NCI-H2107 (cell line): ENCODE results near the gene ZNF177.
"Not testable (repeated sequence)": the region's sequence is repeated elsewhere in the genome, so short reads cannot be mapped to it uniquely, and the experiment has no call there.

Experiments used
- DNase-seq: peaks from one replicate; lab custom pipeline; 2025; lab: John Stamatoyannopoulos, UW

The ZNF177 gene

DNA sequence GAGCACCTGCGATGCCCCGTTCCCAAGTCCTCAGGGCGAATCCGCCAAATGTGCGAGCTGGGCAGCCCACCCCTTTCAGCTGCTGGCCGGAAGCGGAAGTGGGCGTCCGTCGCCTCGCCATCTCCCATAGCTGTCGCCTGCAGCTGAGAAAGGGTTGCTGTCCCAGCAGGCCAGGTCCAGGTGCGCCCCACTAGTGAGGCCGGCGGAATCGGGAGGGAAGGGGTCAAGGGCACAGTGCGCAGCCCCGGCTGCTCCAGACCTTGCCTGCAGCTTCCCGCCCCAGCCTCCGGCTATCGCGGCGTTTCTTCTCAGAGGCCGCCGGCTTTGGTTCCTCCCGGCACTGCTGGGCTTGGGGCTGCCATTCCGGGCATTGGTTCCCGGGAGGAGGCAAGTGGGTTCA is at the start of gene ZNF177:
TSS of gene ZNF177 (plus strand) at position 109 of the 400 bp plus-strand sequence. CDS start 15,299 bp downstream, outside the sequence.
- DNase-seq, result no peak

DNA sequence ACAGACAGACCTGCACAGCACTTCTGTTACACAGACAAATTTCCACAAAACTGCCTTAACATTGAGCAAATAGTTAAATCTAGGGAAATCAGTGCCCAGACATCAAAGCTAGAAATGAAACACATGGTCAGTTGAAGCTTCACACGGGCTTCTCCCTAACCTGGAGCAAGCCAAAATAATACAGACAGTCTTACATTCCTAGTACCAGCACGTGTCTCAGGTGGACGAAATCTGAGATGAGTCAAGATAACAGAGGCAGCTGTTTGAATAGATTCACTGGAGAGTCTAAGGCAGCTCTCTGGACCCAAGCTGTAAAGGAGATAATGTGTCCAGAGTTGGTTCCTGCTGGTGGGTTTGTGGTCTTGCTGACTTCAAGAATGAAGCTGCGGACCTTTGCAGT is 49.1 kb upstream of the ZNF177 start:
- DNase-seq, result no peak

DNA sequence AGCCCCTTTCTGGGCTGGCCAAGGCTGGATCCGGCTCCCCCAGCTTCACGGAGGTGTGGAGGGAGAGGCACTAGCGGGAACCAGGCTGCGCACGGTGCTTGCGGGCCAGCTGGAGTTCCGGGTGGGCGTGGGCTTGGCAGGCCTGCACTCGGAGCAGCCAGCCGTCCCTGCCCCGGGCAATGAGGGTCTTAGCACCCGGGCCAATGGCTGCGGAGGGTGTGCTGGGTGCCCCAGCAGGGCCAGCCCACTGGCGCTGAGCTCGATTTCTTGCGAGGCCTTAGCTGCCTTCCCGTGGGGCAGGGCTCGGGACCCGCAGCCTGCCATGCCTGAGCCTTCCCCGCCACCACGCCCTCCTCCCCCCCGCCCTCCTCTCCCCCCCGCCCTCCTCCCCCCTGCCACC is 41.5 kb upstream of the ZNF177 start:
- no peak for DNase-seq

DNA sequence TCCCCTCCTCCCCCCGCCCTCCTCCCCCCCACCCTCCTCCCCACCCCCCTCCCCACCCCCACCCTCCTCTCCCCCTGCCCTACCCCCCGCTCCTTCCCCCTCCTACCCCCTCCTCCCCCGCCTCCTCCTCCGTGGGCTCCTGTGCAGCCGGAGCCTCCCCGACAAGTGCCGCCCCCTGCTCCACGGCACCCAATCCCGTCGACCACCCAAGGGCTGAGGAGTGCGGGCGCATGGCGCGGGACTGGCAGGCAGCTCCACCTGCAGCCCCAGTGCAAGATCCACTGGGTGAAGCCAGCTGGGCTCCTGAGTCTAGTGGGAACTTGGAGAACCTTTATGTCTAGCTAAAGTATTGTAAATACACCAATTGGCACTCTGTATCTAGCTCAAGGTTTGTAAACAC is 41.1 kb upstream of the ZNF177 start:
- not testable (repeated sequence) for DNase-seq

GRCh38 chr19:9322201-9322600 is 40.6 kb upstream of the ZNF177 start:
- DNase-seq, result not testable (repeated sequence)

- DNase-seq, result no peak
Observed at GRCh38 chr19:9323557-9323918, 39.3 kb upstream of the ZNF177 start.

DNA sequence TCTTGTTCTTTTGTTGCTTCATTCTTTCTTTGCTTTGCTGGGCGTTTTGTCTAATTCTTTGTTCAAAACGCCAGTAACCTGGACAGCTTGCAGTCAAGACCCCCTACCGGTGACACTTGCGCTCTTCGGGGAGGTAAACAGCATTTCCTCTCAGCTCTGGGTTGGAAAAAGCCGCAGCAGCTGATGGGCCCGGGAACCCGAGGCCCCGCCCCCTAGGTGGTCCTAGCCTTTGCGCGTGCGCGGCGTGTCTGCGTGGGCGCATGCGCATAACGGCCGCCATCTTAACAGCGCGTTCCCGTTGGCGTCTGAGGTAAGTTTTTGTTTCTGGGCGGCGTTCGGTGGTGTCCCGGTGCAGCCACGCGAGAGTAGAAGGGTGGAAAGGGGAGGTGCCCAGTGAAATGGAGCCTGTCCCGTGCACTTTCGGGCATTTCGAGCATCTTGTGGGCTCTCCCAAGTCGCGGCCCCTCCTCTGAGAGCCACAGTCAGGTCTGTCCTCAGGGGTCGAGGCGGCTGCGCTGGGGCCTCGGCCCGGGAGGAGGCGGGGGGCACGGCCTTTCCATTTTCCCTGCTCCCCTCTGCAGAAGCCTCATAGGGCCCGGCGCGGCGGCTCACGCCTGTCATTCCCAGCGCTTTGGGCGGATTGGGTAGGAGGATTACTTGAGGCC is 38.8 kb upstream of the ZNF177 start, which contains the start of gene ZNF559:
TSS of gene ZNF559 (plus strand) at position 261 of the 665 bp plus-strand sequence. CDS start 14,371 bp downstream, outside the sequence.
- DNase-seq, result peak; percentile 93

- no peak for DNase-seq
Observed at GRCh38 chr19:9324584-9324962, 38.2 kb upstream of the ZNF177 start.

GRCh38 chr19:9329999-9330398 is 32.8 kb upstream of the ZNF177 start:
- DNase-seq, result no peak

GRCh38 chr19:9342610-9343304 is 20.1 kb upstream of the ZNF177 start:
- DNase-seq, result no peak

DNA sequence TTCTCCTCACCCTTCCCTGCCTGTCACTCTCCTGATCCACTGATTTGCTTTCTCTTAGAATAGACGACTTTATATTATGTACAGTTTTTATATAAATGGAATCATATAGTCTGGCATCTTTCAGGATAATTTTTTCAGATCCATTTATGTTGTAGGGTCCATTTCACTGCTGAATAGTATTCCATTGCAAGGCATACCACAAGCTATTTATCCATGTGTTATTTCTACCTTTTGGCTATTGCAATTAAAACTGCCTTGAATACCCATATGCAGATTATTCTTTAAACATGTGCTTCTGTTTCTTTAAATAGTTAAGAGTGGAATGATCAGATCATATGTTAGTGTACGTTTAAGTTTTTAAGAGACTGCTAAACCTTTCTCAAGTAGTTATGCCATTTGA is 17.8 kb upstream of the ZNF177 start:
- no peak for DNase-seq

DNA sequence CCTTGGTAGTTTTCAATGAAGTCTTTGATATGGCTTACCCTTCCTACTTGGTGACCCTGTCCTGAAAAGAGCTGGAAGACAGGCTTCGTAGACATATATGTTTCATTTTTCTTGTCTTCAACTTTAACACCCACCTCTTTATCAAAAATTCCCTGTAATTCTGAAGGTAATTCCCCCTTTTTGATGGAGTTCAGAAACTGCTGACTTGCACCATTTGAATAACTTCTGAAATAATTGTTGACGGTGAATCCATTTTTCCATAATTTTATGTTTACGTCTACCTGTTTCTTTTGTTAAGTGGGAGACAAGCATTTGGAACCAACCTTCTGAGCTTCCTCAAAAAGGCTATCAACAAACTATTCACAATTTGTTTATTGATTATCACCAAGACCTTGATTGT is 14.6 kb upstream of the ZNF177 start:
- no peak for DNase-seq

DNA sequence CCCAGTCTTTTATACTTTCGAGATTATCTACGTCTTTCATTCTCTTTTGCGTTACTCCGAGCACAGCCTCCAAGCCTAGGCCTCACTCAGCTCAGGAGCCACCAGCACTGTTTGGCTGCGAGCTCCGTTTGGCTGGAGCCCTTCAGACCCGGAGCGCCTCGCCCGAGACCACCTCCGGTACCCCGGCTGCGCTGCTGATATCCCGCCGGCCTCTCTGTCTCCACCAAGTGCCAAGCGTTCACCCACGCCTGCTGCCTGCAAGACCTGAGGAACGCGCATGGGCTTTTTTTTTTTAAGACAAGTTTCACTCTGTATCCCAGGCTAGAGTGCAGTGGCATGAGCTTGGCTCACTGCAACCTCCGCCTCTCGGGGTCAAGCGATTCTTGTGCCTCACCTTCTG is 14.1 kb upstream of the ZNF177 start:
- no peak for DNase-seq

- DNase-seq, result no peak
Observed at GRCh38 chr19:9352505-9352904, 10.3 kb upstream of the ZNF177 start.

GRCh38 chr19:9353011-9353410 is 9.8 kb upstream of the ZNF177 start:
- no peak for DNase-seq

DNA sequence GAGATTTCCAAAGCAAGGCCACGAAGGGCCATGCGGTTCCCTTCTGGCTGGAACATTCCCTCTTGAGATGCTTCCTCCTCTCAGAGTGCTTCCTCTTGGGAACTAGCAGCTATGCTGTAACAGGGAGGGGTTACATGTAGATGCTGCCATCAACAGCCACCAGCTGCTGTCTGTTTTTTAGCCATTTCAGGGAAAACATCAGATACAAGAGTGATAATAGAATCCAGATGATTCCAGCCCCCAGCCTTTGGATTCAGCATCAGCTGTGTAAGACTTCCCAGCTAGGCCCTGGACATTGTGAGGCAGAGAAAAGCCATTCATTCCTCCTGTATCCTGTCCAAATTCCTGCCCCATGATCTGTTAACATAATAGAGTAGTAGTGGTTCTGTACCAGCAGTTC is 8.2 kb upstream of the ZNF177 start:
- no peak for DNase-seq

GRCh38 chr19:9370738-9371619 is 8.2 kb downstream of the ZNF177 start:
- DNase-seq, result no peak

GRCh38 chr19:9381361-9381785 is 18.6 kb downstream of the ZNF177 start:
- DNase-seq, result no peak

DNA sequence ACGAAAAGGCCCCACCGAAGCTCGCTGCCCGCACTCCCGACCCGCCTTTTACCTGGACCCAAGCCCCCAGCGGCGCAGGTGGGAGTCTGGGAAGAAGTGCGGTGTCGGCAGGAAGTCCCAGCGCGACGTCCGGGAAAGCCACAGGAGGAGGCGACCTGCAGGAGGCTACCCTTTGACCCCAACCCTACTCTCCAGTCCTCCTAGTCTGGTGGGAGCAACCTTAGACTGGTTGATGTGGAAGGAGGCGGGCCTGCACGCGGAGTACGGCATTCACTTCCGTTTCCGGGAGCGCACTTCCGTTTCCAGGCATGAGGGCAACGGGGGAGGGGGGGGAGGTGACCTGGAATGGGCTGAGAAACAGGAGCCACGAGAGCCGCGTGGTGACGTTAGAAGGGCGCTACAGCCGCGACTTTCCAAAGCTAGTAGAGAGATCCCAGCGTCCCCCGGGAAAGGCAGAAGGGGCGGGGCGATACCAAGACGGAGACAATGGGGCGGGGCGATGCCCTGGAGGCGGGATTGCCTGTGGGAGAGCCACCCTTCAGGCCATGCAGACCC is 44.1 kb downstream of the ZNF177 start:
- DNase-seq, result no peak

DNA sequence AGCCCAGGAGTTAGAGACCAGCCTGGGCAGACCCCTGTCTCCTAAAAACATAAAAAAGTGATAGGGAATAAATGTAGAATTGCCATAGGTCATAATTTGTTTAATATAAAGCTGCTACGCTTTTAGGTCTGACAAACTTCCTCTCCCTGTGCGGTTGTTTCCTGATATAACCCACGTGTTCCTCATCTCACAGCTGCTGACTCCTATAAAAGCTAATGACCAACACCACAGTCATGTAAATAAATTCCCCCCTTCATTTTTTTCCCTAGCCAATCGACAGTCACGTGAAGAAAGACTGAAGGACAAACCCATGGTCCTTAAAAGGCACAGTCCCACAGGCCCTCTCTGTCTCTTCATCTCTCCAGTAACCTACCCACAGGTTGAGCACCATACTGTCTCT is 45.0 kb downstream of the ZNF177 start:
- no peak for DNase-seq

GRCh38 chr19:9413240-9413954 is 50.6 kb downstream of the ZNF177 start:
- DNase-seq, result no peak

DNA sequence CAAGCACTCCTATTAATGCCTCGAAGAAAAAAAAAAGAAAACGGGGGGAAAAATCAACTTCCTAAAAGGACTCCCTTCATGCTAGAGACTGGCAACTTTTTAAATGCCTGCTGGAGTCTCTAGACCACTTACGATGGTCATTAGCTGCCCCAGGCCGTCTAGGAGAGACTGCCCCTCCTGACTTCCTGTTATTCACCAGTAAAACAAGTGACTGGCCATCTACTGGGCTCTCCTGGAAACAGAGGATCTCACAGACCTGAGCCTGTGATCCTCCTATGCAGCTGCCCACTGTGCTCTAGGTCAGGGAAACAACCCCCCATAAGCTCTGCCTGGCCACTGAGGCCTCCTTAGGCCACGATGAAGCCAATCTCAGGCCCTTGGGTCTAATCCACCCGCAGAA is 65.1 kb downstream of the ZNF177 start:
- no peak for DNase-seq
